ENCODE data around the gene SAP30BP.

- no peak for TF ChIP-seq ZNF788 (CRISPR knock-in tag; IDR thresholded peaks at IDR 0.05; ENCODE audit: borderline replicate concordance)
- no peak for TF ChIP-seq RFX5 (IDR thresholded peaks at IDR 0.05; ENCODE audit: low read depth, low read length)
- TF ChIP-seq POLR2A (IDR thresholded peaks at IDR 0.05; ENCODE audit: insufficient read depth in 1 of 2, low read depth in 2 of 2, low read length in 2 of 2), result no peak
- no peak for TF ChIP-seq CTCF (CRISPR knock-in tag; IDR thresholded peaks at IDR 0.05)
- no peak for TF ChIP-seq SNAPC2 (CRISPR knock-in tag; IDR thresholded peaks at IDR 0.05)
- no peak for TF ChIP-seq GPBP1L1 (CRISPR knock-in tag; IDR thresholded peaks at IDR 0.05)
- TF ChIP-seq CREB1 (IDR thresholded peaks at IDR 0.05), result no peak
- no peak for TF ChIP-seq CREB1 (CRISPR knock-in tag; IDR thresholded peaks at IDR 0.05)
Measured at GRCh38 chr17:75617675-75618074, 49.5 kb upstream of the SAP30BP start.
